HG02981 (cell line): ENCODE data around the gene AKAP13.
"Not testable (repeated sequence)": the region's sequence is repeated elsewhere in the genome, so short reads cannot be mapped to it uniquely, and the experiment has no call there.

ENCODE experiments used
- ATAC-seq: cut with Tn5 transposase; IDR thresholded peaks from one replicate; pipeline ENCODE4 v1.9.1; 2021; ENCODE audit warnings: mild to moderate bottlenecking, moderate library complexity; ENCODE audit not compliant: unreplicated experiment

AKAP13 gene

DNA sequence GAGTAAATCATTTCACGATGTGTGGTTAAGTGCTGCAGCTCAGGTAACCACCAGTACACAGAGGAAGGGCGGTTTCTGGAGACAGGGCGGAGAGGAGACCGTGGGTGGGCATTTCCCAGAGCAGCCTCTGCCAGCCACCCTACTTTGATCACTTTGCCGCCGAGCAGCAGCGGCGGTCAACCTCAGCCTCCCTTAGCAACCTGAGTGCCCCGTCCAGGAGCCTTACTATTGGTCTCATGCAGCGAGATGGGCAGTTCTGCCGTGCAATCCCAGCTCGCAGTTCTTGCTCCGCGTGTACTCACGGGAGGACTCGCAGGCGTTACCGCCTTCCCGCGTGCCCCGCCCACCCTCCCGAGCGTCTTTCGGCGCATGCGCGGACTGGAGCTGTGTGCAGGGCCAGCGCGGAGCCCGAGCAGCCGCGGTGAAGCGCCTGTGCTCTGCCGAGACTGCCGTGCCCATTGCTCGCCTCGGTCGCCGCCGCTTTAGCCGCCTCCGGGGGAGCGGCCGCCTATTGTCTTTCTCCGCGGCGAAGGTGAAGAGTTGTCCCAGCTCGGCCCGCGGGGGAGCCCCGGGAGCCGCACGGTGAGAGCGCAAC is at the start of gene AKAP13:
Gene AKAP13, plus strand, starts transcription at position 387 of the 595 bp plus-strand sequence. CDS start 105,118 bp downstream, outside the sequence.
- ATAC-seq, result peak; percentile 81

- peak; percentile 59 for ATAC-seq
Measured at GRCh38 chr15:85330901-85331588, 49.4 kb upstream of the AKAP13 start.

- no peak for ATAC-seq
Measured at GRCh38 chr15:85331655-85332285, 48.6 kb upstream of the AKAP13 start.

DNA sequence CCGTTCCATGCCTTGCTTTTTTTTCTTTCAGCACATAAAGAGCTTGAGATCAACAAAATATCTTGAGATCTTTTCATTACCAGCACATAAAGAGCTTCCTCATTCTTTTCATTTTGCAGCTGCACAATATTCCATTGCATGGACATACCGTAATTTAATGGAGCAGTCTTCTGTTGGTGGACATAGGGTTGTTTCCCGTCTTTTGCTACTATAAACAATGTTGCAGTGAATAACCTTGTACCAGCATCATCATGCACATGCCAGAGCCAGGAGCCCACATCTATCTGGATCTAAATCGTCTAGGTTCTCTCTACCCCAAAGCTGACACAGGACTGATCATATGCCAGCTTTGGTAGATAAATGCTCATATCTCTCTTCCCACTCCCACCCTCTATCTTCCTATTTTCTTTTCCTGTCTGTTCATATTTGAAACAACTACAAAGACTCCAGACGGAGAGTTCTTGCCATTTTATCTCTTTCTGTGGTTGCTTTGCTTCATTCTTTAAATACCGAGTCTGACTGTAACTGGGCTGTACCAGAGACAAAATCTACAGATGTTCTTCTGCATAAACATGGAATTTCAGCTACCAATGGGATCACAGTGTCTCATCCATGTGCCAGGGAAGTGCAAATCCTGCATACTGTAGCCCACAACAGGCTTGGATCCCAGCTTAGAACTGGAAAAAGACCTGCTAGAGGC is 47.1 kb upstream of the AKAP13 start:
- ATAC-seq, result no peak

GRCh38 chr15:85334241-85334640 is 46.2 kb upstream of the AKAP13 start:
- no peak for ATAC-seq

GRCh38 chr15:85335193-85335942 is 45.0 kb upstream of the AKAP13 start:
- no peak for ATAC-seq

DNA sequence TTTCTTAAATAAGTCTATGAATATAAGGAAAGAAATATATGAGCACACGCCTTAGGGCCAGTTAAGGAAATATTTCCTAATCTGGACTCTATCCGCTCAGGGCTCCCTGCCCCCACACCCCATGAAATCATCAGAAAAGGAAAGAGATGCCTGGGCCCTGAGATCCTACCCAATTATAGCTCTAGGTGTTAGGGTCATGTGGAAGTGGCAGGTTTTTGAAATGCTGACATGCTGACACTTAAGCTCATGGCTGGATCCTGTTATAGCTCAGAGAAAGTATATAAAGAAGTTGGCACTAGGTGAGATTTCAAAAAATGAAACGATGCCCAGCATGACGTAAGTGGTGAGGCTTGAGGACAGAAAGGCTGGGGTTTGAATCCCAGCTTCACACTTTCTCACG is 43.5 kb upstream of the AKAP13 start:
- no peak for ATAC-seq

- no peak for ATAC-seq
Measured at GRCh38 chr15:85337425-85338074, 42.9 kb upstream of the AKAP13 start.

GRCh38 chr15:85340321-85340665 is 40.1 kb upstream of the AKAP13 start:
- no peak for ATAC-seq

GRCh38 chr15:85340852-85341251 is 39.6 kb upstream of the AKAP13 start:
- ATAC-seq, result no peak

DNA sequence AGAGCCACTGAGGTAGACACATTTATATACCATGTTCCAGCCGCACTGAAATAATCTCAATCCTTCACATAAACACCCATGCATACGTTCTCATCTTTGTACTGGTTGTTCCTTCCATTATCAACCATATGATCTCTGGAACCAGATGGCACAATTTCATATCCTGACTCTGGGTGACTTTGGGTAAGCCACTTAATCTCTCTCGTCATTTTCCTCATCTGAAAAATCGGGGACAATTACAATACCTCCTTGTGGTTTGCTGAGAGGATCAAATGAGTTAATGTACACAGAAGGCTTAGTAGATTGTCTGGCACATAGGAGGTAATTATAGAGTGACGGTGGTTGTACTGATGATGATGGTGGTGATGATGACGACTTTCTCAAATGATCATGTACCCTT is 38.2 kb upstream of the AKAP13 start:
- ATAC-seq, result not testable (repeated sequence)

GRCh38 chr15:85343443-85343842 is 37.0 kb upstream of the AKAP13 start:
- not testable (repeated sequence) for ATAC-seq

- not testable (repeated sequence) for ATAC-seq
Measured at GRCh38 chr15:85344241-85344640, 36.2 kb upstream of the AKAP13 start.

GRCh38 chr15:85344653-85345114 is 35.7 kb upstream of the AKAP13 start:
- not testable (repeated sequence) for ATAC-seq

DNA sequence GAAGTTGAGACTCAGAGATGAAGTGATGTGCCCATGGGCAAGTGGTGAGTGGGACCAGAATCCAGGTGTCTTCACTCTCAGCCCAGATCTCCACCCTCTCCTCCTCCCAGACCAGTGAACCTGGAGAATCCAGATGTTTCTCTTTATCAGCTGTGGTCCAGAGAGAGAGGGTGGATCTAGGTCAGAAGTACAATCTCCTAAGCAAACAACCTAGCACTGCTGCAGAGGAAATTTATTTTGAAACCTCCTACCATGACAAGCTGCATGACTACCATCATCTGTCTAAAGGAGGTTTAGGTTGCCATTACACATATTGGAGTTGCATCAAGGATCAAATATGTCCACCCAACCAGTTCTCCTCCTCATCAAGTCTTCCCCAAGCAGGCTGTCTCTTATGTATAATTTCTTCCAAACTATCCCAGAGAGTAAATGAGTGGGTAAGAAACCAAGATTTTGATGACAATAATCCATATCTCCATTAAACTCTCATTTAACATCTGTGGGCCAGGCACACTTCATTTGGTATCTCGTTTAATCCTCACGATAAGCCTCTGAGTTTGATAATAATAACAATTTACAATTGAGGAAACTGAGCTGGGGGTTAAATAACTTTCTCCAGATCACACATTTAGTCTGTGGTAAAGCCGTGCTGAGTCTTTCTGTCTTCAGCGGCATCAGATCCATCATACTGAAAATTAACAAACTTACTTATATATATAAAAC is 35.0 kb upstream of the AKAP13 start:
- ATAC-seq, result not testable (repeated sequence)

GRCh38 chr15:85346462-85347084 is 33.8 kb upstream of the AKAP13 start:
- not testable (repeated sequence) for ATAC-seq

GRCh38 chr15:85347264-85348047 is 32.9 kb upstream of the AKAP13 start:
- not testable (repeated sequence) for ATAC-seq

DNA sequence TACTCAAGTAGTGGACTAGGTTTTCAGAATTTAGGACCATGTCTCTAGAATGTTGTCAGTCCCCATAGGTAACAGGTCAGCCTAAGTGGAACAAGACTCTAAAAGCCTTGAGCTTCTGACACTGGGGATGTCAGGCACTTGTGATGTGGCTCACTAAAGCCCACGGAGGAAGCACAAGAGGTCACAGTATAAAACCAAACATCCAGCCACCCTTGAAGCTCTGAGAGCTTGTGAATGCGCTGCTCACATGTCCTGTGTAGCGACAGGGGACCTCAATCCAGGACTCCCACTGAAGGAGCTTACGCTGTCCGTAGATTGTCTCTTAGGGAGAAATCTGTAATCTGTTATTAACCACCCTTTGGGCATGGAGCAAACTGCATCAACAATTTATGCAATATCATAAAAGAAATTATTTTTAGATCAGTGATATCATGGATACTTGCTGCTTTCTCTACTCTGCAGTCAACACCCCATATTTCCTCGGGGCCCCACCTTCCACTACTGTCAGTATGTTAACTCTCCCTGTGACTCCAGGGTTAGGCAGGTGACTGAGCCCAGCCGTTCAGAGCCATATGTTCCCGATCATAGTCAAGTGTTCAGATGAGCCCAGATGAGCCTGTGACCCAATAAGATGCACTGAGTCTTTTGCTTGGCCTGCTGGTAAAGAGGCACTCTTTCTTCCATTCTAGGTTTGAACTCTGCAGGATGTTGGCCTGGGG is 32.2 kb upstream of the AKAP13 start:
- ATAC-seq, result not testable (repeated sequence)
